ENCODE data around the gene KLHL10.
A peak's percentile ranks its signal among the peaks of the same experiment; 100 is the strongest.

The KLHL10 gene

GRCh38 chr17:41812381-41813151 lies 25.1 kb upstream of the KLHL10 start, which contains the start of gene FKBP10:
TSS of gene FKBP10 (plus strand) at chr17:41813004. CDS start at chr17:41813035, 31 bp downstream.
- Histone ChIP-seq H3K9me3 (no peaks in the 10 kb centered on the region), H3K4me3 (ENCODE audit: low read depth in 1 of 2, low read length in 1 of 2) (peak within 1 kb of the TSS; percentile 47 to 53), H3K4me1 (ENCODE audit: control insufficient read depth in 1 of 2, insufficient read depth in 1 of 2, low read depth in 1 of 2, low read length in 1 of 2) (peaks cover 15 to 18% of the 10 kb centered on the region in 2 experiments), H3K27ac (no peak within 1 kb of the TSS), H3K36me3 (no peaks in the 10 kb centered on the region), H3K27me3 (peaks cover 69% of the 10 kb centered on the region)
- TF ChIP-seq CTCF (IDR thresholded peaks at IDR 0.05), result no peak

GRCh38 chr17:41813152-41813680 lies 24.4 kb upstream of the KLHL10 start:
- Histone ChIP-seq H3K4me1 (ENCODE audit: control insufficient read depth in 1 of 2, insufficient read depth in 1 of 2, low read depth in 1 of 2, low read length in 1 of 2) (peaks cover 15 to 18% of the 10 kb centered on the region in 2 experiments), H3K27ac (no peak overlapping the region), H3K36me3 (no peaks in the 10 kb centered on the region), H3K9me3 (no peaks in the 10 kb centered on the region), H3K4me3 (ENCODE audit: low read depth in 1 of 2, low read length in 1 of 2) (no peak overlapping the region), H3K27me3 (peaks cover 69% of the 10 kb centered on the region)
- no peak for TF ChIP-seq CTCF (IDR thresholded peaks at IDR 0.05)

GRCh38 chr17:41813699-41814124 lies 23.9 kb upstream of the KLHL10 start:
- Histone ChIP-seq H3K27me3 (peaks cover 65% of the 10 kb centered on the region), H3K9me3 (no peaks in the 10 kb centered on the region), H3K36me3 (no peaks in the 10 kb centered on the region), H3K27ac (no peak overlapping the region), H3K4me3 (ENCODE audit: low read depth in 1 of 2, low read length in 1 of 2) (no peak overlapping the region), H3K4me1 (ENCODE audit: control insufficient read depth in 1 of 2, insufficient read depth in 1 of 2, low read depth in 1 of 2, low read length in 1 of 2) (peaks cover 15 to 18% of the 10 kb centered on the region in 2 experiments)
- no peak for TF ChIP-seq CTCF (IDR thresholded peaks at IDR 0.05)

GRCh38 chr17:41814195-41814594 lies 23.4 kb upstream of the KLHL10 start:
- H3K27me3 ChIP-seq, result peaks cover 60% of the 10 kb centered on the region
- H3K4me1 ChIP-seq (ENCODE audit: control insufficient read depth in 1 of 2, insufficient read depth in 1 of 2, low read depth in 1 of 2, low read length in 1 of 2), result peaks cover 15 to 18% of the 10 kb centered on the region in 2 experiments
- no peaks in the 10 kb centered on the region for H3K36me3 ChIP-seq
- no peak overlapping the region for H3K27ac ChIP-seq
- H3K4me3 ChIP-seq (ENCODE audit: low read depth in 1 of 2, low read length in 1 of 2), result no peak overlapping the region
- no peak for TF ChIP-seq CTCF (IDR thresholded peaks at IDR 0.05)
- no peaks in the 10 kb centered on the region for H3K9me3 ChIP-seq

GRCh38 chr17:41816637-41817320 lies 20.8 kb upstream of the KLHL10 start:
- Histone ChIP-seq H3K4me1 (ENCODE audit: control insufficient read depth in 1 of 2, insufficient read depth in 1 of 2, low read depth in 1 of 2, low read length in 1 of 2) (peaks cover 6 to 8% of the 10 kb centered on the region in 2 experiments), H3K36me3 (no peaks in the 10 kb centered on the region), H3K9me3 (no peaks in the 10 kb centered on the region), H3K27me3 (peaks cover 34% of the 10 kb centered on the region), H3K27ac (no peak overlapping the region), H3K4me3 (ENCODE audit: low read depth in 1 of 2, low read length in 1 of 2) (no peak overlapping the region)
- no peak for TF ChIP-seq CTCF (IDR thresholded peaks at IDR 0.05)
